Hindlimb muscle (tissue), 1 donor: ENCODE results near the gene PDGFRB. TPM values are rescaled to one million over a fixed set of nuclear protein-coding genes. Genes with fewer than 3 reads are reported as not detected.
A peak's percentile ranks its signal among the peaks of the same experiment; 100 is the strongest.

Experiments
- DNase-seq: peaks from one replicate; pipeline ENCODE4 v3.0.0-alpha.2; 2013
- polyA plus RNA-seq: library from polyadenylated mRNA; unstranded; fragments of 120-200 nt; gene quantifications from one replicate; pipeline ENCODE4 v1.2.1, GENCODE V29; 2013; ENCODE audit not compliant: insufficient read length

Gene PDGFRB
- polyA plus RNA-seq, 1 donor, result 174 TPM

- peak; percentile 74 for DNase-seq
These were observed 11.3 kb downstream of the PDGFRB start for GRCh38 chr5:150144246-150144801.

- DNase-seq, result peak; percentile 59
These were observed 12.0 kb downstream of the PDGFRB start for GRCh38 chr5:150143350-150144245.

GRCh38 chr5:150142959-150143349 is 12.7 kb downstream of the PDGFRB start:
- DNase-seq, result peak; percentile 54

- DNase-seq, result no peak
These were observed 13.3 kb downstream of the PDGFRB start for GRCh38 chr5:150142185-150142958.

GRCh38 chr5:150141544-150142184 is 14.0 kb downstream of the PDGFRB start:
- no peak for DNase-seq

- DNase-seq, result no peak
These were observed 14.8 kb downstream of the PDGFRB start for GRCh38 chr5:150140830-150141229.

GRCh38 chr5:150139334-150139733 is 16.3 kb downstream of the PDGFRB start:
- DNase-seq, result no peak

- peak; percentile 57 for DNase-seq
These were observed 16.9 kb downstream of the PDGFRB start for GRCh38 chr5:150138551-150139265.

- no peak for DNase-seq
These were observed 17.6 kb downstream of the PDGFRB start for GRCh38 chr5:150137997-150138396.

- DNase-seq, result no peak
These were observed 18.3 kb downstream of the PDGFRB start for GRCh38 chr5:150137168-150137957.

- DNase-seq, result no peak
These were observed 19.1 kb downstream of the PDGFRB start for GRCh38 chr5:150136305-150137167.

GRCh38 chr5:150135557-150136304 is 19.9 kb downstream of the PDGFRB start:
- DNase-seq, result no peak

GRCh38 chr5:150134198-150134588 is 21.5 kb downstream of the PDGFRB start:
- DNase-seq, result no peak

- no peak for DNase-seq
These were observed 22.0 kb downstream of the PDGFRB start for GRCh38 chr5:150133581-150134197.

- DNase-seq, result no peak
These were observed 22.9 kb downstream of the PDGFRB start for GRCh38 chr5:150132740-150133139.

- DNase-seq, result no peak
These were observed 23.5 kb downstream of the PDGFRB start for GRCh38 chr5:150131978-150132694.

- DNase-seq, result no peak
These were observed 24.2 kb downstream of the PDGFRB start for GRCh38 chr5:150131461-150131860.

- no peak for DNase-seq
These were observed 25.1 kb downstream of the PDGFRB start for GRCh38 chr5:150130493-150130922.
